ENCODE measurements around the gene ARF5. TPM values are rescaled to one million over a fixed set of nuclear protein-coding genes. Genes with fewer than 3 reads are reported as not detected.
"Not testable (repeated sequence)": the region's sequence is repeated elsewhere in the genome, so short reads cannot be mapped to it uniquely, and the experiment has no call there.

ARF5 gene
- 100 to 1,000 TPM in 8 of 10 donors, 10 to 100 TPM in 2; 97.1 to 163 (median 120) TPM for polyA plus RNA-seq (ENCODE audit: insufficient read length in 10 of 10)
- long read RNA-seq, donor 1, transcript ARF5-201 (6 exons, 1,103 nt): major isoform, 72 of 82 reads
- long read RNA-seq, donor 1, partial matches to known transcripts: 8 of 82 reads
- long read RNA-seq, donor 1, other reads (novel, unspliced or antisense): 0 of 82 reads
- long read RNA-seq, donor 2, transcript ARF5-201 (6 exons, 1,103 nt): major isoform, 70 of 131 reads
- long read RNA-seq, donor 2, partial matches to known transcripts: 60 of 131 reads
- long read RNA-seq, donor 2, other reads (novel, unspliced or antisense): 0 of 131 reads
- long read RNA-seq, donor 3: 0 reads
- long read RNA-seq, donor 4, transcript ARF5-201 (6 exons, 1,103 nt): major isoform, 52 of 137 reads
- long read RNA-seq, donor 4, partial matches to known transcripts: 82 of 137 reads
- long read RNA-seq, donor 4, other reads (novel, unspliced or antisense): 0 of 137 reads
- long read RNA-seq, donor 5, transcript ARF5-201 (6 exons, 1,103 nt): major isoform, 100 of 130 reads
- long read RNA-seq, donor 5, partial matches to known transcripts: 29 of 130 reads
- long read RNA-seq, donor 5, other reads (novel, unspliced or antisense): 0 of 130 reads
- long read RNA-seq, donor 6, transcript ARF5-201 (6 exons, 1,103 nt): major isoform, 85 of 109 reads
- long read RNA-seq, donor 6, partial matches to known transcripts: 22 of 109 reads
- long read RNA-seq, donor 6, other reads (novel, unspliced or antisense): 0 of 109 reads
- long read RNA-seq, donor 7, transcript ARF5-201 (6 exons, 1,103 nt): major isoform, 56 of 78 reads
- long read RNA-seq, donor 7, partial matches to known transcripts: 20 of 78 reads
- long read RNA-seq, donor 7, other reads (novel, unspliced or antisense): 0 of 78 reads
- long read RNA-seq, donor 8, transcript ARF5-201 (6 exons, 1,103 nt): major isoform, 59 of 80 reads
- long read RNA-seq, donor 8, partial matches to known transcripts: 19 of 80 reads
- long read RNA-seq, donor 8, other reads (novel, unspliced or antisense): 0 of 80 reads
- long read RNA-seq, donor 9, transcript ARF5-201 (6 exons, 1,103 nt): major isoform, 6 of 6 reads
- long read RNA-seq, donor 9, partial matches to known transcripts: 0 of 6 reads
- long read RNA-seq, donor 9, other reads (novel, unspliced or antisense): 0 of 6 reads

GRCh38 chr7:127588019-127588696 is at the start of gene ARF5:
ARF5 (plus strand) TSS chr7:127588411; CDS start chr7:127588499, 88 bp downstream.
- DNase-seq: peak; percentile 86 to 94 (median 91)

- DNase-seq: no peak
Observed at GRCh38 chr7:127539116-127539515, 49.1 kb upstream of the ARF5 start.

GRCh38 chr7:127540461-127540860 is 47.8 kb upstream of the ARF5 start:
- not testable (repeated sequence) for DNase-seq

- no peak for DNase-seq
Observed at GRCh38 chr7:127541548-127541947, 46.7 kb upstream of the ARF5 start.

GRCh38 chr7:127546313-127546712 is 41.9 kb upstream of the ARF5 start:
- DNase-seq: no peak

- DNase-seq: no peak
Observed at GRCh38 chr7:127550247-127550646, 38.0 kb upstream of the ARF5 start.

GRCh38 chr7:127551941-127552340 is 36.3 kb upstream of the ARF5 start:
- DNase-seq: no peak

- DNase-seq: no peak
Observed at GRCh38 chr7:127556404-127556803, 31.8 kb upstream of the ARF5 start.

- no peak for DNase-seq
Observed at GRCh38 chr7:127557803-127558202, 30.4 kb upstream of the ARF5 start.

- DNase-seq: no peak
Observed at GRCh38 chr7:127566242-127566641, 22.0 kb upstream of the ARF5 start.

- DNase-seq: not testable (repeated sequence)
Observed at GRCh38 chr7:127568034-127568433, 20.2 kb upstream of the ARF5 start.

GRCh38 chr7:127571741-127572505 is 16.3 kb upstream of the ARF5 start:
- no peak for DNase-seq

- DNase-seq: no peak
Observed at GRCh38 chr7:127578036-127578684, 10.1 kb upstream of the ARF5 start.

- no peak for DNase-seq
Observed at GRCh38 chr7:127578711-127579275, 9.4 kb upstream of the ARF5 start.

- DNase-seq: no peak
Observed at GRCh38 chr7:127580612-127581011, 7.6 kb upstream of the ARF5 start.

GRCh38 chr7:127581716-127582115 is 6.5 kb upstream of the ARF5 start:
- no peak for DNase-seq

GRCh38 chr7:127582361-127582760 is 5.8 kb upstream of the ARF5 start:
- DNase-seq: no peak

- no peak for DNase-seq
Observed at GRCh38 chr7:127584648-127585043, 3.6 kb upstream of the ARF5 start.

- peak; percentile 89 to 97 (median 94) for DNase-seq
Observed at GRCh38 chr7:127585044-127585953, 2.9 kb upstream of the ARF5 start, which contains the start of gene GCC1. GCC1 (minus strand) TSS chr7:127585596; CDS start chr7:127585182, 414 bp downstream.
